ENCODE measurements around the gene MSI2.

GRCh38 chr17:57451191-57451590, 194.9 kb downstream of the MSI2 start:
- TF ChIP-seq EZH2 (IDR thresholded peaks at IDR 0.05; ENCODE audit: low read depth, unreplicated experiment): no peak
- no peak for TF ChIP-seq CTCF (conservative IDR thresholded peaks at IDR 0.05; ENCODE audit: low read depth in 2 of 2)
- TF ChIP-seq JUNB (IDR thresholded peaks at IDR 0.05; ENCODE audit: unreplicated experiment): no peak
- TF ChIP-seq CREB1 (CRISPR knock-in tag; IDR thresholded peaks at IDR 0.05; ENCODE audit: low read depth): no peak
- no peak for TF ChIP-seq POLR2AphosphoS5 (IDR thresholded peaks at IDR 0.05; ENCODE audit: low read depth)
- TF ChIP-seq REST (IDR thresholded peaks at IDR 0.05; ENCODE audit: unreplicated experiment): no peak
- no peak for TF ChIP-seq STAT1 (IDR thresholded peaks at IDR 0.05; ENCODE audit: unreplicated experiment)
- TF ChIP-seq ZNF331 (CRISPR knock-in tag; IDR thresholded peaks at IDR 0.05; ENCODE audit: low read depth): no peak
- TF ChIP-seq EZH2phosphoT487 (IDR thresholded peaks at IDR 0.05; ENCODE audit: unreplicated experiment): no peak
- no peak for TF ChIP-seq NANOG (IDR thresholded peaks at IDR 0.05; ENCODE audit: borderline replicate concordance)
- no peak for TF ChIP-seq ETS1 (IDR thresholded peaks at IDR 0.05)
- no peak for TF ChIP-seq ZNF114 (CRISPR knock-in tag; IDR thresholded peaks at IDR 0.05)
- no peak for TF ChIP-seq ZNF462 (CRISPR knock-in tag; IDR thresholded peaks at IDR 0.05)

All from GM23338 (cell line).